Transverse colon (tissue), 4 donors: ENCODE measurements around the gene ACAP3. TPM values are rescaled to one million over a fixed set of nuclear protein-coding genes. Genes with fewer than 3 reads are reported as not detected.

ENCODE experiments used
- DNase-seq: peaks from one replicate; pipeline ENCODE4 v3.0.0-alpha.2; 2019
- H3K27ac ChIP-seq, 4 donors: fragments of 200-600 bp; sonication (generic); 2 replicates each; pipeline ENCODE4 v1.5.1; 2016 to 2018; ENCODE audit warnings: inconsistent platforms in 4 of 4
- H3K27me3 ChIP-seq: fragments of 200-600 bp; sonication (generic); 2 replicates; pipeline ENCODE4 v1.5.1; 2017; ENCODE audit warnings: inconsistent platforms
- H3K36me3 ChIP-seq, 4 donors: fragments of 200-600 bp; sonication (generic); 2 replicates each; pipeline ENCODE4 v1.5.1; 2017 to 2019; ENCODE audit warnings: inconsistent platforms in 4 of 4
- H3K4me1 ChIP-seq, 4 donors: fragments of 200-600 bp; sonication (generic); 2 replicates each; pipeline ENCODE4 v1.5.1; 2017 to 2020; ENCODE audit warnings: inconsistent platforms in 4 of 4
- H3K4me3 ChIP-seq, 4 donors: fragments of 200-600 bp; sonication (generic); 1 replicate in 1 of 4; 2 replicates in 3 of 4; pipeline versions ENCODE4 v1.5.1 to v1.6.1; 2017 to 2019; ENCODE audit warnings: inconsistent platforms in 4 of 4
- H3K9me3 ChIP-seq, 2 donors: fragments of 200-600 bp; sonication (generic); 2 replicates each; pipeline ENCODE4 v1.5.1; 2017 to 2019; ENCODE audit warnings: inconsistent platforms in 2 of 2
- CTCF ChIP-seq, 5 experiments: fragments of 200-600 bp in 3 of 5; fragments of 450-650 bp in 2 of 5; sonication (generic) in 3 of 5; IDR thresholded peaks; 1 replicate in 2 of 5; 2 replicates in 3 of 5; pipeline ENCODE4 v1.5.1; 2016 to 2017; ENCODE audit warnings: antibody characterized with exemption in 5 of 5, inconsistent platforms in 3 of 5, mild to moderate bottlenecking in 2 of 5, moderate library complexity in 1 of 5
- EP300 ChIP-seq: sonication (generic); formaldehyde crosslinking; IDR thresholded peaks from one replicate; pipeline ENCODE4 v1.6.1; 2017; ENCODE audit warnings: antibody characterized with exemption, low read depth
- POLR2A ChIP-seq: fragments of 450-650 bp; IDR thresholded peaks from one replicate; pipeline ENCODE4 v1.6.1; 2016; ENCODE audit warnings: antibody characterized with exemption, mild to moderate bottlenecking, moderate library complexity
- POLR2AphosphoS5 ChIP-seq, 3 donors: sonication (generic); formaldehyde crosslinking; IDR thresholded peaks; one replicate each; pipeline ENCODE4 v1.6.1; 2016; ENCODE audit warnings: antibody characterized with exemption in 3 of 3
- WGBS, 2 donors: methylation state at CpG; one replicate each; pipeline ENCODE4 v1.1.5; 2018; ENCODE audit warnings: low coverage in 1 of 2; 5-methylcytosine and 5-hydroxymethylcytosine counted together
- in situ Hi-C, 4 donors: fragments of 200-750 bp; cut with MboI; loops; one replicate each; pipeline versions ENCODE4 v1.15.0 to v1.15.1; 2017; ENCODE audit warnings: low sequenced_read_pairs in 3 of 4, low pct_ligation_motif_present in 1 of 4, low pct_unique_long_range_greater_than_20kb in 1 of 4
- intact Hi-C: fragments of 100-400 bp; cut with DNase I; formaldehyde crosslinking; loops from one replicate; pipeline ENCODE4 v1.15.1; 2023; ENCODE audit warnings: low total_unique reads
- total RNA-seq, 4 donors: library from RNA; depleted of rRNA; stranded (reverse); fragments of >200 nt; gene quantifications; one replicate each; pipeline ENCODE4 v1.1.0, GENCODE V29; 2016

ACAP3 gene
- total RNA-seq = 100 to 1,000 TPM in 2 of 4 donors, 10 to 100 TPM in 2; 52.4 to 190 (median 99.5) TPM

GRCh38 chr1:1307923-1308755 is at the start of gene ACAP3, which contains the start of gene PUSL1:
Gene ACAP3, minus strand, starts transcription at chr1:1307930. Its CDS starts 115 bp downstream, at chr1:1307815.
Gene PUSL1, plus strand, starts transcription at chr1:1308597. Its CDS starts 47 bp downstream, at chr1:1308644.
- intact Hi-C loops = no loop called here
- DNase-seq = peak; percentile 88
- Histone ChIP-seq H3K27ac (peak within 1 kb of the TSS; percentile 92 to 97 (median 96)), H3K36me3 (peaks cover 0 to 8% (median 3%) of the 10 kb centered on the region in 4 donors), H3K9me3 (no peaks in the 10 kb centered on the region), H3K27me3 (no peaks in the 10 kb centered on the region), H3K4me3 (peak within 1 kb of the TSS; percentile 73 to 95 (median 88)), H3K4me1 (peaks cover 32 to 55% (median 50%) of the 10 kb centered on the region in 4 donors)
- whole genome bisulfite sequencing, 2 donors = 2% methylated on average over 32 of the region's 131 CpGs; no CpG with 5 or more reads in 1 of the 2 donors
- in situ Hi-C loops = no loop called here
- TF ChIP-seq CTCF (IDR thresholded peaks at IDR 0.05) = peak in 3 of 5 experiments; percentile 2 to 60 (median 28)
- TF ChIP-seq POLR2A = peak; percentile 27
- no peak for TF ChIP-seq EP300
- peak in 2 of 3 donors; percentile 48 to 61 for TF ChIP-seq POLR2AphosphoS5 (IDR thresholded peaks at IDR 0.05)

GRCh38 chr1:1356796-1357401 is 49.2 kb upstream of the ACAP3 start:
- H3K27ac ChIP-seq = peak overlapping the region; percentile 86 to 92 (median 89)
- H3K36me3 ChIP-seq = no peaks in the 10 kb centered on the region
- in situ Hi-C loops (no loop called here), intact Hi-C loops (loop anchor here (2.0 kb wide), 1 partner anchor 18 kb away; the partner anchor contains the start of gene AURKAIP1)
- H3K4me1 ChIP-seq = peaks cover 24 to 72% (median 40%) of the 10 kb centered on the region in 4 donors
- peak overlapping the region; percentile 24 to 54 (median 40) for H3K4me3 ChIP-seq
- peaks cover 70% of the 10 kb centered on the region for H3K27me3 ChIP-seq
- no peaks in the 10 kb centered on the region for H3K9me3 ChIP-seq
- WGBS, 2 donors = 29 to 37% methylated on average over 7 to 26 of the region's 26 CpGs
- no peak for DNase-seq
- TF ChIP-seq POLR2AphosphoS5 (IDR thresholded peaks at IDR 0.05) = no peak

GRCh38 chr1:1356166-1356795 is 48.6 kb upstream of the ACAP3 start:
- TF ChIP-seq EP300 (no peak), POLR2AphosphoS5 (IDR thresholded peaks at IDR 0.05) (no peak), CTCF (IDR thresholded peaks at IDR 0.05) (no peak)
- WGBS, 2 donors = 20% methylated on average over 8 of the region's 8 CpGs; no CpG with 5 or more reads in 1 of the 2 donors
- H3K4me1 ChIP-seq = peaks cover 24 to 72% (median 41%) of the 10 kb centered on the region in 4 donors
- intact Hi-C loops (loop anchor here (2.0 kb wide), 1 partner anchor 19 kb away; the partner anchor contains the start of gene AURKAIP1), in situ Hi-C loops (no loop called here)
- no peaks in the 10 kb centered on the region for H3K9me3 ChIP-seq
- H3K36me3 ChIP-seq = no peaks in the 10 kb centered on the region
- H3K27me3 ChIP-seq = peaks cover 70% of the 10 kb centered on the region
- peak overlapping the region in 3 of 4 donors; percentile 39 to 54 (median 40) for H3K4me3 ChIP-seq
- peak overlapping the region; percentile 86 to 92 (median 89) for H3K27ac ChIP-seq
- no peak for DNase-seq

GRCh38 chr1:1355416-1355815 is 47.7 kb upstream of the ACAP3 start:
- intact Hi-C loops (no loop called here), in situ Hi-C loops (no loop called here)
- H3K9me3 ChIP-seq = no peaks in the 10 kb centered on the region
- peaks cover 70% of the 10 kb centered on the region for H3K27me3 ChIP-seq
- H3K27ac ChIP-seq = peak overlapping the region; percentile 86 to 92 (median 89)
- no peak for TF ChIP-seq CTCF (IDR thresholded peaks at IDR 0.05)
- TF ChIP-seq POLR2AphosphoS5 (IDR thresholded peaks at IDR 0.05) = no peak
- no peak for TF ChIP-seq EP300
- no peak for TF ChIP-seq POLR2A
- H3K4me3 ChIP-seq = peak overlapping the region in 2 of 4 donors; percentile 21 to 54
- peaks cover 24 to 66% (median 42%) of the 10 kb centered on the region in 4 donors for H3K4me1 ChIP-seq
- DNase-seq = no peak
- no peaks in the 10 kb centered on the region for H3K36me3 ChIP-seq
- WGBS, 2 donors = 8% methylated on average over 15 of the region's 52 CpGs; no CpG with 5 or more reads in 1 of the 2 donors
